Measurements from ENCODE around the gene PIK3C3.

DNA sequence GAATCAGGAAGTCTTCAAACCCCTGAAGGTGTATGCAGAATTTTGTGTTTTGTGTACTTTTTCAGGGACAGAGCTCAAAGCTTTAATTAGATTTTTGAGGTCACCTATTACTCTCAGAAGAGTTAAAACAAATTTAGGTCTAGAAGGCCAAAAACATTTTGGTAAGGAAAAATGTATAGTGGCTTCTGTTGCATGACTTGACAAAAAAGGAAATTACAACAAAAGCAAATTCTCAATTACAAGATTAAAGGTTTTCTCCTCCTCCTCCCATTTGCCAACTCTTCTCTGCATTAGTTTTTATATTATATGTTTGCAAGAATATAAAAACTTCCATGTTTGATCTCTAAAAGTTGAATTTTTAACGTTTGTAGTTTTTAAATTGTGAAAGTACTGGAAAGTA, 4.0 kb downstream of the PIK3C3 start:
- TF ChIP-seq, protein P1, sequence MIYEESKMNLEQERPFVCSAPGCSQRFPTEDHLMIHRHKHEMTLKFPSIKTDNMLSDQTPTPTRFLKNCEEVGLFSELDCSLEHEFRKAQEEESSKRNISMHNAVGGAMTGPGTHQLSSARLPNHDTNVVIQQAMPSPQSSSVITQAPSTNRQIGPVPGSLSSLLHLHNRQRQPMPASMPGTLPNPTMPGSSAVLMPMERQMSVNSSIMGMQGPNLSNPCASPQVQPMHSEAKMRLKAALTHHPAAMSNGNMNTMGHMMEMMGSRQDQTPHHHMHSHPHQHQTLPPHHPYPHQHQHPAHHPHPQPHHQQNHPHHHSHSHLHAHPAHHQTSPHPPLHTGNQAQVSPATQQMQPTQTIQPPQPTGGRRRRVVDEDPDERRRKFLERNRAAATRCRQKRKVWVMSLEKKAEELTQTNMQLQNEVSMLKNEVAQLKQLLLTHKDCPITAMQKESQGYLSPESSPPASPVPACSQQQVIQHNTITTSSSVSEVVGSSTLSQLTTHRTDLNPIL (CRISPR knock-in tag; IDR thresholded peaks at IDR 0.05; ENCODE audit: low read depth): no peak
- TF ChIP-seq, protein P2, sequence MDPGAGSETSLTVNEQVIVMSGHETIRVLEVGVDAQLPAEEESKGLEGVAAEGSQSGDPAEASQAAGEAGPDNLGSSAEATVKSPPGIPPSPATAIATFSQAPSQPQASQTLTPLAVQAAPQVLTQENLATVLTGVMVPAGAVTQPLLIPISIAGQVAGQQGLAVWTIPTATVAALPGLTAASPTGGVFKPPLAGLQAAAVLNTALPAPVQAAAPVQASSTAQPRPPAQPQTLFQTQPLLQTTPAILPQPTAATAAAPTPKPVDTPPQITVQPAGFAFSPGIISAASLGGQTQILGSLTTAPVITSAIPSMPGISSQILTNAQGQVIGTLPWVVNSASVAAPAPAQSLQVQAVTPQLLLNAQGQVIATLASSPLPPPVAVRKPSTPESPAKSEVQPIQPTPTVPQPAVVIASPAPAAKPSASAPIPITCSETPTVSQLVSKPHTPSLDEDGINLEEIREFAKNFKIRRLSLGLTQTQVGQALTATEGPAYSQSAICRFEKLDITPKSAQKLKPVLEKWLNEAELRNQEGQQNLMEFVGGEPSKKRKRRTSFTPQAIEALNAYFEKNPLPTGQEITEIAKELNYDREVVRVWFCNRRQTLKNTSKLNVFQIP (CRISPR knock-in tag; IDR thresholded peaks at IDR 0.05; ENCODE audit: borderline replicate concordance, low read depth): no peak
- TF ChIP-seq OSR1 (CRISPR knock-in tag; IDR thresholded peaks at IDR 0.05) (no peak), ISL1 (CRISPR knock-in tag; IDR thresholded peaks at IDR 0.05) (no peak), ZC3H10 (CRISPR knock-in tag; IDR thresholded peaks at IDR 0.05) (no peak), TCF4 (CRISPR knock-in tag; IDR thresholded peaks at IDR 0.05; ENCODE audit: borderline replicate concordance) (no peak)
- TF ChIP-seq, protein P3, sequence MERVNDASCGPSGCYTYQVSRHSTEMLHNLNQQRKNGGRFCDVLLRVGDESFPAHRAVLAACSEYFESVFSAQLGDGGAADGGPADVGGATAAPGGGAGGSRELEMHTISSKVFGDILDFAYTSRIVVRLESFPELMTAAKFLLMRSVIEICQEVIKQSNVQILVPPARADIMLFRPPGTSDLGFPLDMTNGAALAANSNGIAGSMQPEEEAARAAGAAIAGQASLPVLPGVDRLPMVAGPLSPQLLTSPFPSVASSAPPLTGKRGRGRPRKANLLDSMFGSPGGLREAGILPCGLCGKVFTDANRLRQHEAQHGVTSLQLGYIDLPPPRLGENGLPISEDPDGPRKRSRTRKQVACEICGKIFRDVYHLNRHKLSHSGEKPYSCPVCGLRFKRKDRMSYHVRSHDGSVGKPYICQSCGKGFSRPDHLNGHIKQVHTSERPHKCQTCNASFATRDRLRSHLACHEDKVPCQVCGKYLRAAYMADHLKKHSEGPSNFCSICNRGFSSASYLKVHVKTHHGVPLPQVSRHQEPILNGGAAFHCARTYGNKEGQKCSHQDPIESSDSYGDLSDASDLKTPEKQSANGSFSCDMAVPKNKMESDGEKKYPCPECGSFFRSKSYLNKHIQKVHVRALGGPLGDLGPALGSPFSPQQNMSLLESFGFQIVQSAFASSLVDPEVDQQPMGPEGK (CRISPR knock-in tag; IDR thresholded peaks at IDR 0.05; ENCODE audit: borderline replicate concordance): no peak
